K562 (cell line): ENCODE results near the gene RINT1. TPM values are rescaled to one million over a fixed set of nuclear protein-coding genes. Genes with fewer than 3 reads are reported as not detected.
A peak's percentile ranks its signal among the peaks of the same experiment; 100 is the strongest.

Experiments used
- CBFB ChIP-seq: sonication (generic); formaldehyde crosslinking; IDR thresholded peaks from 2 replicates; pipeline ENCODE4 v1.4.0; 2020; ENCODE audit warnings: mild to moderate bottlenecking, missing genetic modification reagents
- CREB3L1 ChIP-seq: fragments of 450-650 bp; IDR thresholded peaks from 2 replicates; pipeline ENCODE4 v1.6.1; 2014; ENCODE audit warnings: low read depth, mild to moderate bottlenecking, moderate library complexity, borderline replicate concordance
- MAZ ChIP-seq, 2 experiments: fragments of 450-650 bp in 1 of 2; sonication (generic) in 1 of 2; formaldehyde crosslinking; IDR thresholded peaks in 1 of 2; conservative IDR thresholded peaks in 1 of 2; 2 replicates each; pipeline versions ENCODE4 v1.4.0 to v1.5.0; 2020; ENCODE audit warnings: mild to moderate bottlenecking in 1 of 2, missing genetic modification reagents in 1 of 2
- PHB ChIP-seq: fragments of 250-450 bp; sonication (Bioruptor Pico); IDR thresholded peaks from 2 replicates; pipeline ENCODE4 v1.5.0; 2021
- POLR2B ChIP-seq: fragments of 450-650 bp; IDR thresholded peaks from 2 replicates; pipeline ENCODE4 v1.6.1; 2018; ENCODE audit warnings: low read depth; ENCODE audit not compliant: partially characterized antibody
- SP1 ChIP-seq: sonication (generic); formaldehyde crosslinking; IDR thresholded peaks from 2 replicates; pipeline ENCODE4 v1.8.1; 2022; ENCODE audit warnings: mild to moderate bottlenecking, missing genetic modification reagents
- SRSF7 ChIP-seq: fragments of 200-400 bp; formaldehyde crosslinking; optimal IDR thresholded peaks from 2 replicates; pipeline ENCODE3; 2017; ENCODE audit warnings: mild to moderate bottlenecking, low read depth, low read length
- ZNF140 ChIP-seq: fragments of 250-450 bp; sonication (Bioruptor Pico); IDR thresholded peaks from 2 replicates; pipeline ENCODE4 v1.8.0; 2021; ENCODE audit warnings: moderate library complexity, mild to moderate bottlenecking, inconsistent platforms
- ZNF263 ChIP-seq: sonication (generic); formaldehyde crosslinking; IDR thresholded peaks from 2 replicates; pipeline ENCODE4 v1.8.0; 2022; ENCODE audit warnings: mild to moderate bottlenecking, missing genetic modification reagents, borderline replicate concordance
- polyA plus RNA-seq, 8 experiments: library from polyadenylated mRNA; depleted of rRNA in 4 of 8; stranded (reverse) in 5 of 8; unstranded in 3 of 8; fragments of >200 nt; fragmentation: Nextera tagmentation in 2 of 8; fragmentation: Illumina TruSeq in 1 of 8; extraction: Ambion mirVana in 2 of 8; extraction: Trizol in 1 of 8; gene quantifications; 2 replicates each; pipeline versions ENCODE4 v1.2.1 to v1.2.3, GENCODE V29; 2011 to 2014; ENCODE audit warnings: inconsistent platforms in 1 of 8, missing spikeins in 1 of 8
- total RNA-seq, 7 experiments: library from RNA; depleted of rRNA in 6 of 7; stranded (reverse); fragments of >200 nt in 6 of 7; fragmentation: Illumina TruSeq in 2 of 7; extraction: Trizol in 2 of 7; gene quantifications; 2 replicates each; pipeline versions ENCODE4 v1.2.1 to v1.2.3, GENCODE V29; 2011 to 2021; ENCODE audit warnings: low replicate concordance in 1 of 7
- TF ChIP-seq, protein P1 (sequence below): sonication (generic); formaldehyde crosslinking; IDR thresholded peaks from 2 replicates; pipeline ENCODE4 v1.8.0; 2022; ENCODE audit warnings: missing genetic modification reagents, mild to moderate bottlenecking, borderline replicate concordance
- TF ChIP-seq, protein P2 (sequence below): IDR thresholded peaks from 2 replicates; pipeline ENCODE4 v1.6.1; 2016; ENCODE audit warnings: missing genetic modification characterization, missing compliant biosample characterization
- TF ChIP-seq, protein P3 (sequence below): fragments of 450-650 bp; IDR thresholded peaks from 2 replicates; pipeline ENCODE4 v1.7.0; 2016; ENCODE audit warnings: borderline replicate concordance
- TF ChIP-seq, protein P4 (sequence below), 2 experiments: fragments of 200-800 bp in 1 of 2; sonication (Bioruptor generic) in 1 of 2; sonication (generic) in 1 of 2; formaldehyde crosslinking in 1 of 2; IDR thresholded peaks in 1 of 2; conservative IDR thresholded peaks in 1 of 2; 2 replicates each; pipeline versions ENCODE4 v1.5.0 to v1.6.1; 2016 to 2020; ENCODE audit warnings: missing compliant biosample characterization in 1 of 2, missing genetic modification characterization in 1 of 2, missing genetic modification reagents in 1 of 2
- TF ChIP-seq, protein P5 (sequence below): sonication (generic); formaldehyde crosslinking; IDR thresholded peaks from 2 replicates; pipeline ENCODE4 v1.8.1; 2023; ENCODE audit warnings: mild to moderate bottlenecking, missing genetic modification reagents

The RINT1 gene
- total and polyA plus RNA-seq, 9 of the 15 experiments (the other 6 are each of a cell fraction or from before 2014, with no cell fraction given) = 21.3 to 74.3 (median 27.4) TPM

DNA sequence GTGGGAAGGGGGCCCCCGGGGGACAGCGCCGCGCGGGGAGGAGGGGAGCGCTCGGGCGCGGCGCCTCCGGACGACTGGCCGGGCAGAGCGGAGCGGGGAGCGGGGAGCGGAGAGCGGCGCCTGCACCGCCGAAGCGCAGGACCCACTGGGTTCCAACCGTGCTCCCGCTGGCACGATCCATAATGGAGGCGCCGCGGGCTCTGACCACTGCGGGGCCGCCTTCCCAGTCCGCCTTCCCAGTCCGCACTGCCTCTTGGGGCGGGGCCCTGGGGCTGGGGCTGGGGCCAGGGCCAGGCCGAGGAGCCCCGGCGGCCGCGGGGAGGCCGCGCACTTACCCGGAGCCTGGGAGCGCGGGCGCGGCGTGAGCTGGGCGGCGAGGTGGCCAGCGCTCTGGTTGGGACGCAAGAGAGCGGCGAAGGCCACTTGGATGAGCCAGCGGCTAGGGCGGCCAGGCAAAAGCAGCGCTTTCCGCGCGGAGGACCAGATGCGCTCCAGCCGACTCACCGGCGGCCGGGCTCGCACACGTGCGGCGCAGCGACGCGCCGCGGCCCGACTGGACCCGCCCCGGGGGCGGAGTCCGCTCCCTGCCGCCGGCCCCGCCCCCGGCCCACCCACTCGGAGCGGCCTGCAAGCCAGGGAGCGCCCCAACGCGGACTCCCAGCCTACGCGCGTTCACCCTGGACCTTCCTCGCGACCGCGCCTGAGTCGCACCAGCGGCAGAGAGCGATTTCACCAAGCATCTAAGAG, 10.1 kb upstream of the RINT1 start, which contains the start of gene PUS7 (continued):
- TF ChIP-seq SRSF7 (no peak), PHB (no peak; the same call in 1 of the 2 replicates), ZNF140 (CRISPR knock-in tag) (no peak), SP1 (CRISPR knock-in tag) (peak; percentile 73; the same call in 1 of the 2 replicates), CBFB (CRISPR knock-in tag) (no peak), ZNF263 (peak; percentile 85), POLR2B (peak; percentile 60), MAZ (CRISPR knock-in tag; conservative IDR thresholded peaks at IDR 0.05 in 1 of 2, IDR thresholded peaks at IDR 0.05 in 1 of 2) (peak; percentile 86 to 90; a peak in 3 of 4 replicates), CREB3L1 (no peak; the same call in 1 of the 2 replicates)
- TF ChIP-seq, protein P1, sequence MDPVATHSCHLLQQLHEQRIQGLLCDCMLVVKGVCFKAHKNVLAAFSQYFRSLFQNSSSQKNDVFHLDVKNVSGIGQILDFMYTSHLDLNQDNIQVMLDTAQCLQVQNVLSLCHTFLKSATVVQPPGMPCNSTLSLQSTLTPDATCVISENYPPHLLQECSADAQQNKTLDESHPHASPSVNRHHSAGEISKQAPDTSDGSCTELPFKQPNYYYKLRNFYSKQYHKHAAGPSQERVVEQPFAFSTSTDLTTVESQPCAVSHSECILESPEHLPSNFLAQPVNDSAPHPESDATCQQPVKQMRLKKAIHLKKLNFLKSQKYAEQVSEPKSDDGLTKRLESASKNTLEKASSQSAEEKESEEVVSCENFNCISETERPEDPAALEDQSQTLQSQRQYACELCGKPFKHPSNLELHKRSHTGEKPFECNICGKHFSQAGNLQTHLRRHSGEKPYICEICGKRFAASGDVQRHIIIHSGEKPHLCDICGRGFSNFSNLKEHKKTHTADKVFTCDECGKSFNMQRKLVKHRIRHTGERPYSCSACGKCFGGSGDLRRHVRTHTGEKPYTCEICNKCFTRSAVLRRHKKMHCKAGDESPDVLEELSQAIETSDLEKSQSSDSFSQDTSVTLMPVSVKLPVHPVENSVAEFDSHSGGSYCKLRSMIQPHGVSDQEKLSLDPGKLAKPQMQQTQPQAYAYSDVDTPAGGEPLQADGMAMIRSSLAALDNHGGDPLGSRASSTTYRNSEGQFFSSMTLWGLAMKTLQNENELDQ (CRISPR knock-in tag) = no peak
- TF ChIP-seq, protein P2, sequence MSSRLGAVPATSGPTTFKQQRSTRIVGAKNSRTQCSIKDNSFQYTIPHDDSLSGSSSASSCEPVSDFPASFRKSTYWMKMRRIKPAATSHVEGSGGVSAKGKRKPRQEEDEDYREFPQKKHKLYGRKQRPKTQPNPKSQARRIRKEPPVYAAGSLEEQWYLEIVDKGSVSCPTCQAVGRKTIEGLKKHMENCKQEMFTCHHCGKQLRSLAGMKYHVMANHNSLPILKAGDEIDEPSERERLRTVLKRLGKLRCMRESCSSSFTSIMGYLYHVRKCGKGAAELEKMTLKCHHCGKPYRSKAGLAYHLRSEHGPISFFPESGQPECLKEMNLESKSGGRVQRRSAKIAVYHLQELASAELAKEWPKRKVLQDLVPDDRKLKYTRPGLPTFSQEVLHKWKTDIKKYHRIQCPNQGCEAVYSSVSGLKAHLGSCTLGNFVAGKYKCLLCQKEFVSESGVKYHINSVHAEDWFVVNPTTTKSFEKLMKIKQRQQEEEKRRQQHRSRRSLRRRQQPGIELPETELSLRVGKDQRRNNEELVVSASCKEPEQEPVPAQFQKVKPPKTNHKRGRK (tag) = no peak
- TF ChIP-seq, protein P3, sequence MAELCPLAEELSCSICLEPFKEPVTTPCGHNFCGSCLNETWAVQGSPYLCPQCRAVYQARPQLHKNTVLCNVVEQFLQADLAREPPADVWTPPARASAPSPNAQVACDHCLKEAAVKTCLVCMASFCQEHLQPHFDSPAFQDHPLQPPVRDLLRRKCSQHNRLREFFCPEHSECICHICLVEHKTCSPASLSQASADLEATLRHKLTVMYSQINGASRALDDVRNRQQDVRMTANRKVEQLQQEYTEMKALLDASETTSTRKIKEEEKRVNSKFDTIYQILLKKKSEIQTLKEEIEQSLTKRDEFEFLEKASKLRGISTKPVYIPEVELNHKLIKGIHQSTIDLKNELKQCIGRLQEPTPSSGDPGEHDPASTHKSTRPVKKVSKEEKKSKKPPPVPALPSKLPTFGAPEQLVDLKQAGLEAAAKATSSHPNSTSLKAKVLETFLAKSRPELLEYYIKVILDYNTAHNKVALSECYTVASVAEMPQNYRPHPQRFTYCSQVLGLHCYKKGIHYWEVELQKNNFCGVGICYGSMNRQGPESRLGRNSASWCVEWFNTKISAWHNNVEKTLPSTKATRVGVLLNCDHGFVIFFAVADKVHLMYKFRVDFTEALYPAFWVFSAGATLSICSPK = no peak
- TF ChIP-seq, protein P4, sequence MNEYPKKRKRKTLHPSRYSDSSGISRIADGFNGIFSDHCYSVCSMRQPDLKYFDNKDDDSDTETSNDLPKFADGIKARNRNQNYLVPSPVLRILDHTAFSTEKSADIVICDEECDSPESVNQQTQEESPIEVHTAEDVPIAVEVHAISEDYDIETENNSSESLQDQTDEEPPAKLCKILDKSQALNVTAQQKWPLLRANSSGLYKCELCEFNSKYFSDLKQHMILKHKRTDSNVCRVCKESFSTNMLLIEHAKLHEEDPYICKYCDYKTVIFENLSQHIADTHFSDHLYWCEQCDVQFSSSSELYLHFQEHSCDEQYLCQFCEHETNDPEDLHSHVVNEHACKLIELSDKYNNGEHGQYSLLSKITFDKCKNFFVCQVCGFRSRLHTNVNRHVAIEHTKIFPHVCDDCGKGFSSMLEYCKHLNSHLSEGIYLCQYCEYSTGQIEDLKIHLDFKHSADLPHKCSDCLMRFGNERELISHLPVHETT (CRISPR knock-in tag; conservative IDR thresholded peaks at IDR 0.05 in 1 of 2, IDR thresholded peaks at IDR 0.05 in 1 of 2) = peak in 1 of 2 experiments; percentile 56; a peak in 1 of 4 replicates
- TF ChIP-seq, protein P5, sequence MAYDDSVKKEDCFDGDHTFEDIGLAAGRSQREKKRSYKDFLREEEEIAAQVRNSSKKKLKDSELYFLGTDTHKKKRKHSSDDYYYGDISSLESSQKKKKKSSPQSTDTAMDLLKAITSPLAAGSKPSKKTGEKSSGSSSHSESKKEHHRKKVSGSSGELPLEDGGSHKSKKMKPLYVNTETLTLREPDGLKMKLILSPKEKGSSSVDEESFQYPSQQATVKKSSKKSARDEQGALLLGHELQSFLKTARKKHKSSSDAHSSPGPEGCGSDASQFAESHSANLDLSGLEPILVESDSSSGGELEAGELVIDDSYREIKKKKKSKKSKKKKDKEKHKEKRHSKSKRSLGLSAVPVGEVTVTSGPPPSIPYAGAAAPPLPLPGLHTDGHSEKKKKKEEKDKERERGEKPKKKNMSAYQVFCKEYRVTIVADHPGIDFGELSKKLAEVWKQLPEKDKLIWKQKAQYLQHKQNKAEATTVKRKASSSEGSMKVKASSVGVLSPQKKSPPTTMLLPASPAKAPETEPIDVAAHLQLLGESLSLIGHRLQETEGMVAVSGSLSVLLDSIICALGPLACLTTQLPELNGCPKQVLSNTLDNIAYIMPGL (CRISPR knock-in tag) = peak; percentile 27; the same call in 1 of the 2 replicates
